ENCODE measurements around the gene TCF4. TPM values are rescaled to one million over a fixed set of nuclear protein-coding genes. Genes with fewer than 3 reads are reported as not detected.

TCF4 gene
- total and polyA plus RNA-seq, 2 donors (not counting 3 experiments of a cell fraction or from before 2014, with no cell fraction given), result 183 to 390 TPM

GRCh38 chr18:55634545-55634944 is 46.6 kb upstream of the TCF4 start:
- dilution Hi-C loops (cut with MboI; ENCODE audit: extremely low pct_ligation_motif_present, low sequenced_read_pairs), result no loop called here

More at GRCh38 chr18:55634545-55634944, 46.6 kb upstream of the TCF4 start:
- H3K36me3 ChIP-seq (ENCODE audit: control insufficient read depth in 2 of 2, extremely low read depth in 1 of 2, insufficient read depth in 2 of 2, low read length in 2 of 2), result no peaks in the 10 kb centered on the region
- no TSS peak for BruUV-seq (replicated peaks)
- no peak overlapping the region for H3K4me2 ChIP-seq (ENCODE audit: insufficient read depth, low read length)
- intact Hi-C loops (cut with micrococcal nuclease), result no loop called here
- H3K4me1 ChIP-seq (ENCODE audit: control insufficient read depth, extremely low read depth, insufficient read depth, low read length), result no peaks in the 10 kb centered on the region
- TF ChIP-seq MYC (IDR thresholded peaks at IDR 0.05; ENCODE audit: low read depth, low read length), result no peak
- TF ChIP-seq CTCF (IDR thresholded peaks at IDR 0.05; ENCODE audit: extremely low read depth in 1 of 2, insufficient read depth in 1 of 2, low read depth in 1 of 2, low read length in 2 of 2), result no peak
- no peak for TF ChIP-seq GATA2 (IDR thresholded peaks at IDR 0.05; ENCODE audit: insufficient read depth, insufficient read length, low read depth, low read length)
- no peak for TF ChIP-seq JUN (IDR thresholded peaks at IDR 0.05; ENCODE audit: borderline replicate concordance, insufficient read depth, insufficient read length, low read depth)
- TF ChIP-seq FOS (IDR thresholded peaks at IDR 0.05; ENCODE audit: borderline replicate concordance, insufficient read depth, low read length), result no peak
- no peak for TF ChIP-seq EZH2 (IDR thresholded peaks at IDR 0.05; ENCODE audit: borderline replicate concordance, low read depth, low read length, severe bottlenecking)
- no peak for TF ChIP-seq MAX (IDR thresholded peaks at IDR 0.05; ENCODE audit: insufficient read depth, insufficient read length)
- no peak for TF ChIP-seq POLR2A (IDR thresholded peaks at IDR 0.05; ENCODE audit: low read depth, low read length)
- H3K27me3 ChIP-seq (ENCODE audit: control insufficient read depth in 2 of 2, insufficient read depth in 2 of 2, low read length in 2 of 2), result no peaks in the 10 kb centered on the region
- no peaks in the 10 kb centered on the region for H3K9me3 ChIP-seq (replicated peaks; ENCODE audit: control insufficient read depth, insufficient read depth, low read length)
- no peak overlapping the region for H3K9ac ChIP-seq (replicated peaks; ENCODE audit: extremely low read depth, insufficient read depth, low read length)
- H3K4me3 ChIP-seq (replicated peaks in 1 of 3; ENCODE audit: insufficient read depth in 1 of 3, low read depth in 1 of 3, low read length in 3 of 3), result no peak overlapping the region
- DNase-seq (ENCODE audit: low read depth, low spot score) (peak; percentile 3), FAIRE-seq (no peak)
- ChIA-PET POLR2A (no interaction called here), CTCF (no interaction called here)
- no peak overlapping the region for H2AFZ ChIP-seq (ENCODE audit: low read depth, low read length)
- H3K9me1 ChIP-seq (replicated peaks; ENCODE audit: control insufficient read depth, extremely low read depth, insufficient read depth, low read length), result no peaks in the 10 kb centered on the region
- no peak overlapping the region for H3K27ac ChIP-seq (ENCODE audit: insufficient read depth, low read depth, low read length)
- H3K79me2 ChIP-seq (ENCODE audit: control insufficient read depth, insufficient read depth, low read length), result no peaks in the 10 kb centered on the region
- no peaks in the 10 kb centered on the region for H4K20me1 ChIP-seq (replicated peaks; ENCODE audit: control insufficient read depth, extremely low read depth, insufficient read depth, low read length)
